Fibroblast of peridontal ligament (primary cell): ENCODE data around the gene MOB4.
A peak's percentile ranks its signal among the peaks of the same experiment; 100 is the strongest.
"Not testable (repeated sequence)": the region's sequence is repeated elsewhere in the genome, so short reads cannot be mapped to it uniquely, and the experiment has no call there.

Experiments used
- DNase-seq: peaks from one replicate; pipeline ENCODE4 v3.0.0-alpha.2; 2010; ENCODE audit errors: extremely low read depth

Gene MOB4

GRCh38 chr2:197514754-197515153, 1.1 kb upstream of the MOB4 start:
- DNase-seq, result no peak

- peak; percentile 35 for DNase-seq
Measured at GRCh38 chr2:197515315-197515738, 539 bp upstream of the MOB4 start.

GRCh38 chr2:197516393-197516761, 511 bp downstream of the MOB4 start:
- peak; percentile 26 for DNase-seq

- DNase-seq, result no peak
Measured at GRCh38 chr2:197517150-197517549, 1.3 kb downstream of the MOB4 start.

GRCh38 chr2:197538412-197538811, 22.5 kb downstream of the MOB4 start:
- peak; percentile 16 for DNase-seq

GRCh38 chr2:197539734-197540133, 23.9 kb downstream of the MOB4 start:
- no peak for DNase-seq

- no peak for DNase-seq
Measured at GRCh38 chr2:197543206-197543605, 27.3 kb downstream of the MOB4 start.

GRCh38 chr2:197547163-197547900, 31.5 kb downstream of the MOB4 start:
- DNase-seq, result no peak

GRCh38 chr2:197548582-197548981, 32.7 kb downstream of the MOB4 start:
- no peak for DNase-seq

- DNase-seq, result not testable (repeated sequence)
Measured at GRCh38 chr2:197551260-197551659, 35.4 kb downstream of the MOB4 start.

- no peak for DNase-seq
Measured at GRCh38 chr2:197555467-197555866, 39.6 kb downstream of the MOB4 start.

GRCh38 chr2:197556456-197556855, 40.6 kb downstream of the MOB4 start:
- DNase-seq, result peak; percentile 30

- DNase-seq, result no peak
Measured at GRCh38 chr2:197558393-197558792, 42.5 kb downstream of the MOB4 start.

- DNase-seq, result peak; percentile 9
Measured at GRCh38 chr2:197559681-197560080, 43.8 kb downstream of the MOB4 start.

- peak; percentile 5 for DNase-seq
Measured at GRCh38 chr2:197560146-197560665, 44.3 kb downstream of the MOB4 start.

- peak; percentile 86 for DNase-seq
Measured at GRCh38 chr2:197571627-197572271, 55.9 kb downstream of the MOB4 start.

- no peak for DNase-seq
Measured at GRCh38 chr2:197573608-197574007, 57.7 kb downstream of the MOB4 start.

GRCh38 chr2:197575987-197576386, 60.1 kb downstream of the MOB4 start:
- DNase-seq, result no peak

- peak; percentile 77 for DNase-seq
Measured at GRCh38 chr2:197576631-197577030, 60.8 kb downstream of the MOB4 start.

- no peak for DNase-seq
Measured at GRCh38 chr2:197577446-197577845, 61.6 kb downstream of the MOB4 start.

- not testable (repeated sequence) for DNase-seq
Measured at GRCh38 chr2:197578294-197578693, 62.4 kb downstream of the MOB4 start.

- not testable (repeated sequence) for DNase-seq
Measured at GRCh38 chr2:197580166-197580565, 64.3 kb downstream of the MOB4 start.

GRCh38 chr2:197587255-197587654, 71.4 kb downstream of the MOB4 start:
- DNase-seq, result not testable (repeated sequence)
